Measurements from ENCODE around the gene TIGD4.

TIGD4 gene

DNA sequence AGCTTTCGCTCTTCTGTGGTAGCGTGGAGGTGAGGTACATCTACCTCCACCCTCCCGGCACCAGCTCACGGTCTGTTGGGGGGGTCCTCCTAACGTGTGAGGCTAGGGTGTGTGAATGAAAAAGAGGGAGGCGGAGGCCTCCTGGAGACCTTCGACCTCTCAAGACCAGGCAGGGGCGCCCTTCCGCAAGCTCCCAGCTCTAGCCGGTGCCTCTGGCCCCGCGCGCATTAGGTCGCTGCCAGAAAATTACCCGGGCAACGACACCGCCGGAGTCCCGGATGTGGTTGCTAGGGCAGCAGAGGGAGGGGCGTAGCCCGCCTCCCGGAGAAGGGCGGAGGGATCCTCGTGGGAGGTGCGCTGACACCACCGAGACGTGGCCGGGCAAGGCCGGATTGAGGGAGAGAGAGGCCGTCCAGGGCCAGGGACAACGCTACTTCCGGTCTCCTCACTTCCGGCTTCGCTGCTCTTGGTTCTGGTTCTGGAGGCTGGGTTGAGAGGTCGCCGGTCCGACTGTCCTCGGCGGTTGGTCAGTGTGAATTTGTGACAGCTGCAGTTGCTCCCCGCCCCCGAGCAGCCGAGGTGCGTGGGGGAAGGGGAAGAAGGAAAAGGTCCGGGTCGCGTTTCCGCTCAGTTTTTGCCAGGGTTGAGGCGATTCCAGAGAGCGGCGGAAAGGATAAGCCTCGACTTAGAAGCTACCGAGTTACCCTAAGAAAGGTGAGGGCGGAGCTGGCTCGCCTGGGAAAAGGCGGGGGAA is at the start of gene TIGD4, which contains the start of gene ARFIP1:
Gene TIGD4, minus strand, starts transcription at position 218 of the 754 bp plus-strand sequence. CDS start 8,726 bp downstream, outside the sequence.
Gene ARFIP1, plus strand, starts transcription at position 442 of the 754 bp plus-strand sequence. CDS start 49,680 bp downstream, outside the sequence.
- peak; percentile 84 to 87 for DNase-seq

DNA sequence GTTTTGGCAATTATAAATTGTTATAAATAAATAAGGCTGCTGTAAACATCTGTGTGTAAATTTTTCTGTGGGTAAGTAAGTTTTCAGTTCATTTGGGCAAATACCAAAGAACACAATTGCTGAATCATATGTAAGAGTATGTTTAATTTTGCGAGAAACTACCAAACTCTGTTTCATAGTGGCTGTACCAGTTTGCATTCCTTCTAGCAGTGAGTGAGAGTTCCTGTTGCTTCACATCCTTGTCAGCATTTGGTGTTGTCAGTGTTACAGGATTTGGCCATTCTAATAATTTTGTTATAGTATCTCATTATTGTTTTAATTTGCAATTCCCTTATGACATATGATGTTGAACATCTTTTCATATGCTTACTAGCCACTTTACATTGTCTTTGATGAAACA is 48.6 kb upstream of the TIGD4 start:
- DNase-seq, result no peak

DNA sequence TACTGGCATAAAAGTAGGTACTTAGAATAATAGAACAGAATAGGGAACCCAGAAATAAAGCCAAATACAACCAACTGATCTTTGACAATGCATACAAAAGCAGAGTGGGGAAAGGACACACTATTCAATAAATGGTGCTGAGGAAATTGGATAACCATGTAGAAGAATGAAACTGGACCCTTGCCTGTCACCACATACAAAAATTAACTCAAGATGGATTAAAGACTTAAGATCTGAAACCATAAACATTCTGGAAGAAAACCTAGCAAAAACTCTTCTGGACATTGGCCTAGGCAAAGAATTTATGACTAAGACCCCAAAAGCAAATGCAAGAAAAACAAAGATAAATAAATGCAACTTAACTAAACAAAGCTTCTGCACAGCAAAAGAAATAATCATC is 45.8 kb upstream of the TIGD4 start:
- no peak for DNase-seq

DNA sequence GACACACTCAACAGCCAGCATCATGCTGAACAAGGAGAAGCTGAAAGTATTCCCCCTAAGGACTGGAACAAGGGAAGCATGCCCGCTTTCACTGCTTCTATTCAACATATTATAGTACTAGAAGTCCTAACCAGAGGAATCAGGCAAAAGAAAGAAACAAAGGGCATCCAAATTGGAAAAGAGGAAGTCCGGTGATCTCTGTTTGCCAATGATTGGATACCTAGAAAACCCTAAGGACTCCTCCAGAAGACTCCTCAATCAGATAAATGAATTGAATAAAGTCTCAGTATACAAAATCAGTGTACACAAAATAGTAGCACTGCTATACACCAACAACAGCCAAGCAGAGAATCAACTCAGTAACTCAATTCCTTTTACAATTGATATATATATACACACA is 45.0 kb upstream of the TIGD4 start:
- no peak for DNase-seq

DNA sequence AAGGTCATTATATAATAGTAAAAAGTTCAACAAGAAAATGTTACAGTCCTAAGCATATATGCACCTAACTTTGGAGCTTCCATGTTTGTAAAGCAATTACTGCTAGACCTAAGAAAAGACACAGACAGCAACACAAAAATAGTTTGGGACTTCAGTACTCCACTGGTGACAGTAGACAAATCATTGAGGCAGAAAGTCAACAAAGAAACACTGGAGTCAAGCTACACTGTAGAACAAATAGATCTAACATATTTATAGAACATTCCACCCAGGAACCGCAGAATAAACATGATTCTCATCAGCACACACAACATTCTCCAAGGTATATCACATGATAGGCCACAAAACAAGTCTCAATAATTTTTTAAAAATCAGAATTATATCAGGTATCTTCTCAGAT is 42.8 kb upstream of the TIGD4 start:
- no peak for DNase-seq

DNA sequence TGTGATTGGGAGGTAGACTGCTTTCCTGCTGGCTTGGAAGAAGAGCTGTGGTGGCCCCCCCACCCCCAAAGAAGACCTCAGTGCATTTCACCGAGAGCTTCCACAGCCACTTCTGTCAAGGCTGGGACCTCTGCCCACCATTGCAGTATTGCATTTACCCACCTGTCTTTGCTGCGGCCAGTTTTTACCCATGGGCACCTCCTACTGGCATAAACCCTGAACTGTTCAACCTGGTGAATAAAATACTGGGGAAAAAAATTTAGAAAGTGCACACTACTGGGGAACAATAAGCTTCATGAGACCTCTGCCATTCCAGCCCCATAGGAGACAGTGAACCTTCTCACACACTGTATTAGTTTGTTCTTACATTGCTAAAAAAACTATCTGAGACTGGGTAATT is 40.5 kb upstream of the TIGD4 start:
- DNase-seq, result no peak

DNA sequence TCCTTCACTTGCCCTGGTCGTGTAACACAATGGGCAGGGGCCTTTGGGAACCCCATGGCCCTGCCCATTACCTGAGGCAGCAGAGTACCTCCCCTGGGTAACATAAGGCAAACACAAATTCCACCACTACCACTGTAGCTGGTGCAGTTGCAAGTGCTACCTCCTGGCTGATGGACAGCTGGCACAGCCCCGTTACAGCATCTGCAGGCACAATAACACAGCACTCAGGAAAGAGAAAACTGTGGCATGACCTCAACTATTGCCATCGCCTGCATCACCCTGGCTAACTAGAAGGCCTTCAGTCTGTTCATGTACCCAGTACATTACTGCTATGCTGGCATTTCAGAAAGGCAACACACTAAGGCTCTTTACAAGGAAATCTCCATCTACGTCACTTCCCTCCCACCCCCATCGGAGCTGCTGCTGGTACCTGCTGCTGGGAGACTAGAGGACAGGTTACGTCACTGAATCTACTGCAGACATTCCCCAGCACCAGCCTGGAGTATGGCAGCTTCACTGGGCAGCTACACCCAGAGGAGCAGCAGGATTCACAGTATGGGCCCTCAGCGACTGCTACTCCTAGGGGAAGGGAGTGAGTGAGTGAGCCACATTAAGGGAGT is 39.6 kb upstream of the TIGD4 start:
- no peak for DNase-seq

DNA sequence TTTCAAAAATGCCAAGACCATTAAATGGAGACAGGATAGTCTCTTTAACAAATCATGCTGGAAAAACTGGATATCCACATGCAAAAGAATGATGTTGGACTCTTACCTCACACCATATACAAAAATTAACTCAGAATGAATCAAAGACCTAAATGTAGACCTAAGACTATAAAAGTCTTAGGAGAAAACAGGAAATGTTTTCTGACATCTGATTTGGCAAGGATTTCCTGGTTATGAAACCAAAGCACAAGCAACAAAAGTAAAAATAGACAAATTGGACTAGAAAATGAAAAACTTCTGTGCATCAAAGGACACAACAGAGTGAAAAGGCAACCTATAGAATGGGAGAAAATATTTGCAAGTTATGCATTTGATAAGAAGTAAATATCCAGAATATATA is 37.8 kb upstream of the TIGD4 start:
- DNase-seq, result peak; percentile 26 to 40

DNA sequence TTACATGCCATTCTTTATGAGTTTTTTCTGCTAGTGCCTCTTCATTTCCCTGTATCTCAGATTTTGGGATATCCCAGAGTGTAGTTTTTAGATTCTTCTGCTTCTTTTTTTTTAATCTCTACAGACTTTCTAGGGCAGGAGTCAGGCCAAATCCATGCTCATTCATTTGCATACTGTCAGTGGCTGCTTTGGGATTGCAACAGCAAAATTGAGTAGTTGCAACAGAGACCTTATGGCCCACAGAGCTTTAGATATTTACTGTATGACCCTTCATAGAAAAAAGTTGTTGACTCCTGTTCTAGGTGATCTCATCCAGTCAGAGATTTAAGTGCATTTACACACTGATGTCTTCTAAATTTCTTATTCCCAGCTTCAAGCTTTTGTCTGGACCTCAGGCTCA is 35.5 kb upstream of the TIGD4 start:
- peak; percentile 39 to 43 for DNase-seq

DNA sequence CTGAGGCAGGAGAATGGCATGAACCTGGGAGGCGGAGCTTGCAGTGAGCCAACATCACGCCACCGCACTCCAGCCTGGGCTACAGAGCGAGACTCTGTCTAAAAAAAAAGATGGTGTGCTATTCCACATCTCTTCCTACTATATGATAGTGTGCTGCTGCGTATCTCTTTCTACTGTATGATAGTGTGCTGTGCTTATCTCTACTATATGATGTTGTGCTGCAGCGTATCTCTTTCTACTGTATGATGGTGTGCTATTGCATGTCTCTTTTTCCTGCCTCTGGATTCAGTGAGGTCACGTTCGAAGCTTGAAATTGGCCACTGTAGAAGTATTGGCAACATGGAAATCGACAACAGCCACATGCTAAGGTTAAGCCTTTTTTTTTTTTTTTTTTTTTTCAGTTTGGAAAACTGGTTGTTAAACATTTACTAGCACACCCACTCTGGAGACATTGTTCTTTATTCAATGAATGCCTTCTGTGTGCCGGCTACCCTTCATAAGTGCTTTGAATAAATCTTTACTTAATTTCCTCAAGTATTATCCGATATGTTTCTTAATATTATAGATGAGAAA is 31.3 kb upstream of the TIGD4 start:
- DNase-seq, result no peak

DNA sequence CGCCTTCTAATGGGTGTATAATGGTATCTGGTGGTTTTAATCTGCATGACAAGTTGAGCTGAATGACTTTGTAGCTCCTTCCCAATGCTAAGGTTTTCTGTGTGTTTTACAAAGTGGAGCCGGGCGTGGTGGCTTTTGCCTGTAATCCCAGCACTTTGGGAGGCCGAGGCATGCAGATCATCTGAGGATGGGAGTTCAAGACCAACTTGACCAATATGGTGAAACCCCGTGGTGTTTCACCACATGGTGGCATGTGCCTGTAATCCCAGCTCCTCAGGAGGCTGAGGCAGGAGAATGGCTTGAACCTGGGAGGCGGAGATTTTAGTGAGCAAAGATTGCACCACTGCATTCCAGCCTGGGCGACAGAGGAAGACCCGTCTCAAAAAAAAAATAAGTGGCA is 29.1 kb upstream of the TIGD4 start:
- no peak for DNase-seq

DNA sequence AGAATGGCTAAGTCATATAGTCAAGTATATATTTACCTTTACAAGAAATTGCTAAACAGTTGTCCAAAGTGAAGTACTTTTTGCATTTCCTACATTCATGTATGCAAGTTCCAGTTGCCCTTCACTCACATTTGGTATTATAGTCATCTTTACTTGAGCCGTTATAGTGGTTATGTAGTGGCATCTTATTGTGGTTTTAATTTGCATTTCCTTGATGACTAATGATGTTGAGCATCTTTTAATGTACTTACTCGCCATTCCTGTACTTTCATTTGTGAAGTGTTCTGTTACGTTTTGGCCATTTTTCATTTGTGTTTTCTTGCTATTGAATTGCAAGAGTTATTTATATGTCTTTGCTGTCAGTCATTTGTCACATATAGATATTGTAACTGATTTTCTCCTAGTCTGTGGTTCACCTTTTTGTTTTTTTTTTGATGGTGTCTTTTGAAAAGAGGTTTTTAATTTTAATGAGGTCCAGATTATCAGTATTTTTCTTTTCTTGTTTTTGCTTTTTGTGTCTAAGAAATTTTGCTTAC is 27.8 kb upstream of the TIGD4 start:
- no peak for DNase-seq

DNA sequence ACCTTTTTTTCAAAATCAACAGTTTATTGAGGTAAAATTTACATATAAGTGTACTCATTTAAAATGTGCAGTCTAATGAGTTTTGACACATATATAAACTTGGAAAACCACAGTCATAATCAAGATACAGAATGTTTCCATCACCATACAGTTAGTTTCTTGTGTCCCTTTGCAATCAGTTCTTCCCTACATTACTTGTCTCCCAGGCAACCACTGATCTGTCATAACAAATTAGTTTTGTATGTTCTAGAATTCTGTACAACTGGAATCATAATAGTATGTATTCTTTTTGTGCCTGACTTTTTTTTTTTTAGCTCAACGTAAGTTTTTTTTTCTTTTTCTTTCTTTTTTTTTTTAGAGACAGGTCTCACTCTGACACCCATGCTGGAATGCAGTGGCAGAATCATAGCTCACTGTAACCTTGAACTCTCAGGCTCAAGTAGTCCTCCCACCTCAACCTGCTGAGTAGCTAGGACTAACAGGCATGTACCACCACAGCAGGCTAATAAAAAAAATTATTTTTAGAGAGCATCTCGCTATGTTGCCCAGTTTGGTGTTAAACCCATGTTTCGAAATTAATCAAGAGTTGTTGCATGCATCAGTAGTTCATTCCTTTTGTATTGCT is 27.1 kb upstream of the TIGD4 start:
- DNase-seq, result no peak

DNA sequence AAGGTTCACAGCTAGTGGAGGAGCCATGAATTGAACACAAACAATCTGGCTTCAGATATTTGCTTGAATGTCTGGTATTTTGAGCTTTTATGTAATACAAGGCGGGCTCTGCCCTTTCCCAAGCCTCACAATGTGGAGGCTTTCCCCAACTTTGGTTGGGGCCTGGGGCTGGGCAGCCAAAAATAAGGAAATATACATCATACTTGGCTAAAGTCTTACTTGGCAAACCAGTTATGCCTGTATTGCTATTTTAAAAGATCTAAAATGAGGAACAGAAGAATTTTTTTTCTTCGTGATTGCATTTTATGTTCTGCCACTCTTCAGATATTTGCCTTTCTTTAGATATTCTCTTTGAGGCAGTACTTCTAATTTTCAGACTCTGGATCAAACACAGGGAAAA is 26.3 kb upstream of the TIGD4 start:
- DNase-seq, result no peak

DNA sequence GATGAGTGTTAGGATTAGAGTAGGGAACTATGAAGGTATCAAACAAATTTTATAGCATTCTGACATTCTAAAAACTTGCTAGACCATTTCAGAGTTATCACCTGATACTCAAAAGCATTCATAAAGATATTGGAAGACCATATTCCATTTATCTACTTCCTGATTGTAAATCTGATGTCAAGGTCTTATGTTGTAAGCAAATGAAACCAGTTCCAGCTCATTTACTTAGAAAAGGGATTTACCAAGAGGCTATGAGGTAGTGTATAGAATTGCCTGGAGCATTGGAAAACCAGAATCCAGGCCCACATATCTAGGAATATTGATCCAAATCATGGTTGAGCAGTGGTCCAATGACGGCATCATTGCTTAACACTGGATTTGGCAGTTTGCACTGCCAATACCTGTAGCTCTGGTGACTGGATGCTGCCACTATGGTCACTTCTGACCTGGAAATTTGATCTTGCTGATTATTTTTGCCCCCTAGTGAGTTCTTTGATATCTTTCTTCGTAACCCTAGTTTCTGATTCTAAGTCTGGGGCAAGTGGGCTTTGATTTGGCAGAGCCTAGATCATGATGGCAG is 25.6 kb upstream of the TIGD4 start:
- DNase-seq, result no peak

DNA sequence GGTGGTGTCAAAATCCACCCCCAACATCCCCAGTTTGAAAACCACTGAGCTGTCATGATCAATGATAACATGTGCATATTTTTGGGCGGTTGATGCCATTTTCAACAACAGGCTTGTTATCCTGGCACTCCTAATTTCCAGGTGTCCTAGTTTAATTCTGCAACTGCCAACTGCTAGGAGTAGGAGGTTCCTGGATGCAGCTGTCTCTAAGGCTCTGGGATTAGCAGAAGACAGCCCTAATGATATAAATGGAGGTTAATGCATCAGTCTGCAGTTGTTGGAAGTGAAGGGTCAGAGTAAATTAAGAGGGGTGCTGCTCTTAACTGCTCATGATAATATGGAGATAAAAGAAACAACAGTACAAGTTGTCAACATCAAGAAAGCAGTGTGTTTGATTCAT is 24.0 kb upstream of the TIGD4 start:
- no peak for DNase-seq

DNA sequence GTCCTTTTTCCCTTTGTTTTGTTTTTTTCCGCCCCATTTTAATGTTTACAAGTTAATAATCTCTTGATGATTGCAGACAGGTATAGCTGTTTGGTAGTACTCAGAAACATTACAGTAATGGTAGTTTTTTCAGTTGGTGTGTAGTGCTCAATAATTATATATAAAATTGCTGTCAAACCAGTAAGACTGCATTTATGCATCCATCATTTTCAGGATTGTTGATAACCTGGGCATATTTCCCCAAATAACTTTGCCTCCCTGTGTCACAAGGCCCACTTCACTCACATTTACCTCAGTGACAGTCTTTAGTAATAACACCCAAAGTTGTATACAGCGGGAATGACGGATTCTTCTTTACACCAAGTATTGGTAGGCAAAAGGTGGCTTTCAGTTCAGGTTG is 16.4 kb upstream of the TIGD4 start:
- no peak for DNase-seq

DNA sequence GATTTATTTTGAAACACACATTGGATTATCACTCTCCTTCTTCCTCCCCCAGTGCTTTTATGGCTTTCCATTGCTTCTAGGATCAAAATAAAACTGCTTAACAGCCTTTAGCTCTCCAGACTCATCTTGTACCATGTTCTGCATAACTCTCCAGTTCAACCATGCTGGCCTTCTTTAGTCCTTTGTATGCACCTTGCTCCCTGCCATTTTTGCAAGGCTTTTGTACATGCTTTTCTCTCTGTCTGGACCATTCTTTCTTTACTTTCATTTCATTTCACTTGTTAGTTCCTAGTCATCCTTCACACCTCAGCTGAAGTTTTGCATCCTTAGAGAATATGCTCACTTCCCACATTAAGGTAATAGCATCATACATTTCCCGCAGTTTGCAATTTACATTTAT is 7.1 kb upstream of the TIGD4 start:
- no peak for DNase-seq

DNA sequence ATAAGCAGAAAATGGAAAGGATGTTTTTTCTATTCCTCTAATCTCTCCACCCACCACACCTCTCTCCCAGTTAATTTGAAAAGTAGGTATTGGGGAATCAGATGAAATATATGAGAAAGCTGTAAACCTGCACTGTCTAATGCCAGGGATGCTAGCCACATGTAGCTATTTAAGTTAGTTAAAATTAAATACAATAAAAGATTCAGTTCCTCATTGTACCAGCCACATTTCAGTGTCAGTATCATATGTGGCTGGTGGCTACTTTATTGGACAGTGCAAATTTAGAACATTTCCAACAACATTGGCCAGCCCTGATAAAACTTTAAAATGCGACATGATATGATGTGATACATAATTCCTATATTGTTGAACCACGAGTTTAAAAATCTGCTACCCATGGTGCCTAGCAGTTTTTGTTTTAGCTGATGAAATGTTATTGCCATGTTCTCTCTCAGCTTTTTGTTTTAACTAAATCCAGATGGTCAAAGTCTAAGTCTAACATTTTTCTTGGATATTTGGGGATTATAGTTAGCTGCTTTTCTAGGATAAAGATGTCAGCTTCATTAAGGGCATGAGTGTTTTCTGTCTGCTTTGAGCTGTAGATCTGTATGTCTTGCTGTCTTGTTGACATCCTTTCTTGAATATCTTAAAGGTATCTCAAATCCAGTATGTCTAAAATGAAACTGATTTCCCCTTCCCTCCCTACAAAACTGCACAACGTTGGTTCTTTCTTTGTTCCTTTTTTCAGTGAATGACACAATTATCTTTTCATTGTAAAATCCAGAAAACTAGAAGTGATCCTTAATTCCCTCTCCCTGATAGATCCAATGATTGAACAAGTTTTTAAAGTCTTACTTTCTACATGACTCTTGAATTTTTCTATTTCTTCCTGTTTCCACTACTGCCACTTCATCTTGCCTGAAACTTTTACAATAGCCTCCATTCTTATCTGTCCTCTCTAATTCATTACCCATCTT is 6.4 kb upstream of the TIGD4 start:
- no peak for DNase-seq

DNA sequence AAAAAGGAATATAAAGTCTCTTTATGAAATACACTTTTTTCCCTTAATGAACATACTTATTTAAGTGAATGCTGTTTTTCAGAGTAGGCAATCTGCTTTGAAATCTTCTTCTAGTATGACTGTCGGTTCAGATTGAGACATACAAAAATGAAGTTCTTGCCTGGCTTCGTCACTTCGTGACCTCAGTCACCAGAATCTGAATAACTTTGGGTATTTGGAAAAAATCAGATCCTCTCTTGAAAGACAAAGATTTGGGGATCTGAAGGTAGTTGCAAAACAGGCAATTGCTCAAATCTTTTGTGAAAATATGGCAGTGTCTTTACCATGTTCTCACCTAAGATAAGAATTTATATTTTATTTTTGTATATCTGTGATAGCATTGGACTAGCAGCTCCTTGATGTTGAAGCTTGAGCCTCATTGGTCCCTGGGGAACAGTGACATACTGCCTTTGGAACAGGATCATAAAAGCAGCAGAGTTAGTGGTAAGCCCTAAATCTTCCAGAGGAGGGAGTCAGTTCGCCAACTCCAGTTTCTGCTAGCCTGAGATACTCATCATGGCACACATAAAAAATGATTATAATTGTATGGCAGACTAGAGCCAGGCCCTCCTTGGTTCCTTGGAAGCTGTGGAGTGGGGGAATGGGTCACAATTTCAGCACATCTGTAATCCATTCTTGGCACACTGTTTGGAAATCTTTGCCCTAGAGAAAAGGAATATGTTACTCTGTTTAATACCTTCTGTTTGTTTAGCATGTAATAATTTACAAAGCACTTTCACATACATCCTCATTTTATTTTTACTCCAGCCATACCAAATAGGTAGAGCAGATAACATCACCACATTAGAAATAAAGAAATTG is 5.2 kb upstream of the TIGD4 start:
- no peak for DNase-seq

DNA sequence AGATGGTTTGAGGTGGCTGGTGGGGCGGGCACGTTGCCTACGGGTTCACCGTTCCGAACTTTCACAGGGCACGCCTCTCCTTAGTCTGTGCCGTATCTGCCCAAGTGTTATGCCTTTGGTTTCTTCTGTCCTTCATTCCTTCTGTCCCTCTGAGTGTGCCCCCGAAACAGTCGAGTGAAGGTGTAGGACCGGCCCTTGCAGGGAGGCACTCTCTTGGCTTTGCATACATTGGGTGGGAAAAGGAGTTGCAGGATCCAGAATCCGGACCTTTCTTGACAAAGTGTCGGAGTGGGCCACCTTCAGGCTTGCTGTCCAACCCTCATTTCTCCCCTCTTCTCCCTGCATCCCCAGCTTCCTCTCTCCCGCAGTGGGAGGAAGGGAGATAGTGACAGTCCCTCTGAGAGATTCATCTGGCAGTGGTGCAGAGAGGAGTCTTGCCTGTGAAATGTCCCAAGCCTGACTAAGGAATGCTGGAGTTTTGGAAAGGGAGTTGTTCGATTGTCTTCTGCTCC is 793 bp upstream of the TIGD4 start:
- no peak for DNase-seq
